Activated CD4-positive, alpha-beta T cell treated with anti-CD3 and anti-CD28 coated beads, Interleukin-2, amount 10 ng/mL, durations not matched to agents 7 days and 5 days (primary cell): ENCODE data around the gene BEND6. TPM values are rescaled to one million over a fixed set of nuclear protein-coding genes. Genes with fewer than 3 reads are reported as not detected.

ENCODE experiments used
- CTCF ChIA-PET: fragments of 350-600 bp; sonication (Branson Sonifier 250); formaldehyde crosslinking; loops from one replicate; lab custom pipeline; 2021; ENCODE audit warnings: antibody characterized with exemption; lab: Charles Lee
- POLR2A ChIA-PET: fragments of 350-600 bp; sonication (Branson Sonifier 250); formaldehyde crosslinking; loops from one replicate; lab custom pipeline; 2021; ENCODE audit warnings: antibody characterized with exemption; lab: Charles Lee
- DNase-seq: peaks from one replicate; pipeline ENCODE4 v3.0.0-alpha.2; 2020
- H3K27ac Mint-ChIP-seq: one replicate; pipeline ENCODE4 v1.8.0; 2021; ENCODE audit warnings: mild to moderate bottlenecking, moderate library complexity, mixed read lengths
- H3K27me3 Mint-ChIP-seq: one replicate; pipeline ENCODE4 v1.8.0; 2021; ENCODE audit warnings: mixed read lengths
- H3K36me3 Mint-ChIP-seq: one replicate; pipeline ENCODE4 v1.8.0; 2021; ENCODE audit warnings: low read depth, mixed read lengths
- H3K4me1 Mint-ChIP-seq: one replicate; pipeline ENCODE4 v1.8.0; 2021; ENCODE audit warnings: mixed read lengths
- H3K4me3 Mint-ChIP-seq: one replicate; pipeline ENCODE4 v1.8.0; 2021; ENCODE audit warnings: mild to moderate bottlenecking, moderate library complexity, mixed read lengths
- H3K9me3 Mint-ChIP-seq: one replicate; pipeline ENCODE4 v1.8.0; 2021; ENCODE audit warnings: mixed read lengths
- total RNA-seq, 2 experiments: library from RNA; stranded (reverse); gene quantifications; one replicate each; pipeline ENCODE4 v1.2.3, GENCODE V29; 2021

BEND6 gene
- total RNA-seq, 2 experiments from 2014 or later, result not detected

- peaks cover 14% of the 10 kb centered on the region for H3K4me1 Mint-ChIP-seq
- ChIA-PET CTCF (interaction anchor here (0.8 kb wide), 1 partner anchor 15 kb away, joined by 3 read pairs; no protein-coding TSS in a partner anchor), POLR2A (no interaction called here)
- no peak overlapping the region for H3K27ac Mint-ChIP-seq
- H3K4me3 Mint-ChIP-seq, result no peak overlapping the region
- H3K9me3 Mint-ChIP-seq, result no peaks in the 10 kb centered on the region
- no peak for DNase-seq
- H3K36me3 Mint-ChIP-seq, result no peaks in the 10 kb centered on the region
- H3K27me3 Mint-ChIP-seq, result peaks cover 66% of the 10 kb centered on the region
Observed at GRCh38 chr6:56949925-56950495, 4.9 kb upstream of the BEND6 start.

GRCh38 chr6:56951049-56951831, 3.7 kb upstream of the BEND6 start:
- peaks cover 22% of the 10 kb centered on the region for H3K4me1 Mint-ChIP-seq
- no peaks in the 10 kb centered on the region for H3K9me3 Mint-ChIP-seq
- H3K4me3 Mint-ChIP-seq, result no peak overlapping the region
- no peak for DNase-seq
- ChIA-PET CTCF (interaction anchor here (0.8 kb wide), 1 partner anchor 16 kb away, joined by 3 read pairs; no protein-coding TSS in a partner anchor), POLR2A (no interaction called here)
- H3K27me3 Mint-ChIP-seq, result peaks cover 67% of the 10 kb centered on the region
- no peak overlapping the region for H3K27ac Mint-ChIP-seq
- no peaks in the 10 kb centered on the region for H3K36me3 Mint-ChIP-seq

GRCh38 chr6:56953597-56954402, 1.1 kb upstream of the BEND6 start:
- Mint-ChIP-seq H3K4me3 (peak overlapping the region; percentile 84), H3K36me3 (no peaks in the 10 kb centered on the region), H3K4me1 (peaks cover 22% of the 10 kb centered on the region), H3K27ac (peak overlapping the region; percentile 68), H3K9me3 (no peaks in the 10 kb centered on the region), H3K27me3 (peaks cover 74% of the 10 kb centered on the region)
- CTCF ChIA-PET, result interaction anchor here (1.3 kb wide), 1 partner anchor 15 kb away, joined by 3 read pairs; no protein-coding TSS in a partner anchor
- DNase-seq, result no peak
- POLR2A ChIA-PET, result no interaction called here

- CTCF ChIA-PET, result interaction anchor here (0.7 to 1.3 kb wide), 6 partner anchors 9 to 360 kb away, joined by 3 to 4 read pairs (median 3); no protein-coding TSS in a partner anchor
- H3K27ac Mint-ChIP-seq, result no peak overlapping the region
- POLR2A ChIA-PET, result no interaction called here
- H3K4me3 Mint-ChIP-seq, result peak overlapping the region; percentile 78
- H3K27me3 Mint-ChIP-seq, result peaks cover 68% of the 10 kb centered on the region
- H3K36me3 Mint-ChIP-seq, result no peaks in the 10 kb centered on the region
- H3K9me3 Mint-ChIP-seq, result no peaks in the 10 kb centered on the region
- peak; percentile 52 for DNase-seq
- H3K4me1 Mint-ChIP-seq, result peaks cover 22% of the 10 kb centered on the region
Observed at GRCh38 chr6:56955171-56956155, 556 bp downstream of the BEND6 start.

GRCh38 chr6:56956491-56956890, 1.6 kb downstream of the BEND6 start:
- POLR2A ChIA-PET, result no interaction called here
- Mint-ChIP-seq H3K9me3 (no peaks in the 10 kb centered on the region), H3K27me3 (peaks cover 71% of the 10 kb centered on the region), H3K4me3 (no peak overlapping the region), H3K36me3 (no peaks in the 10 kb centered on the region), H3K27ac (no peak overlapping the region), H3K4me1 (peaks cover 22% of the 10 kb centered on the region)
- CTCF ChIA-PET, result interaction anchor here (1.2 kb wide), 1 partner anchor 360 kb away, joined by 3 read pairs; no protein-coding TSS in a partner anchor
- DNase-seq, result no peak

- POLR2A ChIA-PET, result no interaction called here
- CTCF ChIA-PET, result interaction anchor here (1.0 kb wide), 1 partner anchor 10 kb away, joined by 5 read pairs; no protein-coding TSS in a partner anchor
- DNase-seq, result no peak
- Mint-ChIP-seq H3K4me3 (no peak overlapping the region), H3K9me3 (no peaks in the 10 kb centered on the region), H3K36me3 (no peaks in the 10 kb centered on the region), H3K4me1 (peaks cover 22% of the 10 kb centered on the region), H3K27me3 (peaks cover 67% of the 10 kb centered on the region), H3K27ac (no peak overlapping the region)
Observed at GRCh38 chr6:56957856-56958255, 2.9 kb downstream of the BEND6 start.

GRCh38 chr6:56958481-56958880, 3.6 kb downstream of the BEND6 start:
- Mint-ChIP-seq H3K27me3 (peaks cover 61% of the 10 kb centered on the region), H3K9me3 (no peaks in the 10 kb centered on the region), H3K4me1 (peaks cover 17% of the 10 kb centered on the region), H3K27ac (no peak overlapping the region), H3K36me3 (no peaks in the 10 kb centered on the region), H3K4me3 (no peak overlapping the region)
- DNase-seq, result no peak
- POLR2A ChIA-PET, result no interaction called here
- CTCF ChIA-PET, result interaction anchor here (1.0 kb wide), 1 partner anchor 9 kb away, joined by 5 read pairs; no protein-coding TSS in a partner anchor

- POLR2A ChIA-PET, result no interaction called here
- H3K36me3 Mint-ChIP-seq, result no peaks in the 10 kb centered on the region
- peaks cover 55% of the 10 kb centered on the region for H3K27me3 Mint-ChIP-seq
- H3K27ac Mint-ChIP-seq, result no peak overlapping the region
- DNase-seq, result no peak
- no peak overlapping the region for H3K4me3 Mint-ChIP-seq
- peaks cover 11% of the 10 kb centered on the region for H3K4me1 Mint-ChIP-seq
- CTCF ChIA-PET, result no interaction called here
- H3K9me3 Mint-ChIP-seq, result no peaks in the 10 kb centered on the region
Observed at GRCh38 chr6:56959094-56959493, 4.2 kb downstream of the BEND6 start.

GRCh38 chr6:56959938-56960337, 5.0 kb downstream of the BEND6 start:
- Mint-ChIP-seq H3K27me3 (peaks cover 53% of the 10 kb centered on the region), H3K4me3 (no peak overlapping the region), H3K27ac (no peak overlapping the region), H3K9me3 (no peaks in the 10 kb centered on the region), H3K4me1 (peaks cover 8% of the 10 kb centered on the region), H3K36me3 (no peaks in the 10 kb centered on the region)
- DNase-seq, result no peak
- POLR2A ChIA-PET, result no interaction called here
- CTCF ChIA-PET, result no interaction called here

- Mint-ChIP-seq H3K27ac (no peak overlapping the region), H3K27me3 (peaks cover 46% of the 10 kb centered on the region), H3K36me3 (no peaks in the 10 kb centered on the region), H3K9me3 (no peaks in the 10 kb centered on the region), H3K4me3 (no peak overlapping the region), H3K4me1 (no peaks in the 10 kb centered on the region)
- ChIA-PET POLR2A (no interaction called here), CTCF (no interaction called here)
- no peak for DNase-seq
Observed at GRCh38 chr6:56961151-56961550, 6.2 kb downstream of the BEND6 start.

GRCh38 chr6:56962441-56962840, 7.5 kb downstream of the BEND6 start:
- POLR2A ChIA-PET, result no interaction called here
- Mint-ChIP-seq H3K36me3 (no peaks in the 10 kb centered on the region), H3K9me3 (no peaks in the 10 kb centered on the region), H3K27me3 (peaks cover 35% of the 10 kb centered on the region), H3K4me1 (no peaks in the 10 kb centered on the region), H3K27ac (no peak overlapping the region), H3K4me3 (no peak overlapping the region)
- CTCF ChIA-PET, result no interaction called here
- no peak for DNase-seq

GRCh38 chr6:56963043-56963442, 8.1 kb downstream of the BEND6 start:
- H3K27ac Mint-ChIP-seq, result no peak overlapping the region
- no peaks in the 10 kb centered on the region for H3K36me3 Mint-ChIP-seq
- DNase-seq, result no peak
- ChIA-PET CTCF (no interaction called here), POLR2A (no interaction called here)
- no peak overlapping the region for H3K4me3 Mint-ChIP-seq
- H3K27me3 Mint-ChIP-seq, result peaks cover 30% of the 10 kb centered on the region
- no peaks in the 10 kb centered on the region for H3K9me3 Mint-ChIP-seq
- H3K4me1 Mint-ChIP-seq, result no peaks in the 10 kb centered on the region
